ENCODE data around the gene HNF4A.

The HNF4A gene

DNA sequence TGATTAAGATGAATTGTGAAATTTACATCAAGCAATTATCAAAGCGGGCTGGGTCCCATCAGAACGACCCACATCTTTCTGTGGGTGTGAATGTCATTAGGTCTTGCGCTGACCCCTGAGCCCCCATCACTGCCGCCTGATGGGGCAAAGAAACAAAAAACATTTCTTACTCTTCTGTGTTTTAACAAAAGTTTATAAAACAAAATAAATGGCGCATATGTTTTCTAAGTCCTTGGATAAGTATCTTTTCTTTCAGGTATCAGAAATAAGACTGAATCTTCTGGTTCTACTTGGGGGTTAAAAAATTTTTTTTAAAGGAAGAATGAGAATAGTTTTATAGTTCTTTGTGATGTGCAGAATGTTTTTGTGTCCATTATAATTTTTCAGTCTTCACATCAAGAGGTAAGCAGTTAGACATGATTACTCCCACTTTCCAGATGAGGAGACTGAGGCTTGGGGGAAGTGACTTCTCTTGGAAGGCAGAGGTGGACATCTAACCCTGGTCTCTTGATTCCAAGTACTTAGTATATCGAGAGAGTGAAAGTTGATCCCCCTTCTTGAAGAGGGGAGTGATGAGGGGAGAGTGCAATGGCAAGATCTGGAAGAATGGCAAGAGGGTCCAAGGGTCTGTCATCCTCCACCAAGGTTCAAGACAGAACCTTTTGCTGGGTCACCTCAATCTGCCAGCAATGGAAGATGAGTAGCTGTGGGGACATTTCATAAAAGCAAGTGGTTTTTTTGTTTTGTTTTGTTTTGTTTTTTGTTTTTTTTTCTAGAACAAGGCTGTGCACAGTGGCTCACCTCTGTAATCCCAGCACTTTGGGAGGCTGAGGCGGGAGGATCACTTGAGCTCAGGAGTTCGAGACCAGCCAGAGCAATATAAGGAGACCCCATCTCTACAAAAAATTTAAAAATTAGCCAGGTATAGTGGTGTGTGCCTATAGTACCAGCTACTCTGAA is 77.4 kb downstream of the HNF4A start:
- TF ChIP-seq, protein P1, sequence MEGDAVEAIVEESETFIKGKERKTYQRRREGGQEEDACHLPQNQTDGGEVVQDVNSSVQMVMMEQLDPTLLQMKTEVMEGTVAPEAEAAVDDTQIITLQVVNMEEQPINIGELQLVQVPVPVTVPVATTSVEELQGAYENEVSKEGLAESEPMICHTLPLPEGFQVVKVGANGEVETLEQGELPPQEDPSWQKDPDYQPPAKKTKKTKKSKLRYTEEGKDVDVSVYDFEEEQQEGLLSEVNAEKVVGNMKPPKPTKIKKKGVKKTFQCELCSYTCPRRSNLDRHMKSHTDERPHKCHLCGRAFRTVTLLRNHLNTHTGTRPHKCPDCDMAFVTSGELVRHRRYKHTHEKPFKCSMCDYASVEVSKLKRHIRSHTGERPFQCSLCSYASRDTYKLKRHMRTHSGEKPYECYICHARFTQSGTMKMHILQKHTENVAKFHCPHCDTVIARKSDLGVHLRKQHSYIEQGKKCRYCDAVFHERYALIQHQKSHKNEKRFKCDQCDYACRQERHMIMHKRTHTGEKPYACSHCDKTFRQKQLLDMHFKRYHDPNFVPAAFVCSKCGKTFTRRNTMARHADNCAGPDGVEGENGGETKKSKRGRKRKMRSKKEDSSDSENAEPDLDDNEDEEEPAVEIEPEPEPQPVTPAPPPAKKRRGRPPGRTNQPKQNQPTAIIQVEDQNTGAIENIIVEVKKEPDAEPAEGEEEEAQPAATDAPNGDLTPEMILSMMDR (IDR thresholded peaks at IDR 0.05; ENCODE audit: unreplicated experiment in 3 of 3): no peak

DNA sequence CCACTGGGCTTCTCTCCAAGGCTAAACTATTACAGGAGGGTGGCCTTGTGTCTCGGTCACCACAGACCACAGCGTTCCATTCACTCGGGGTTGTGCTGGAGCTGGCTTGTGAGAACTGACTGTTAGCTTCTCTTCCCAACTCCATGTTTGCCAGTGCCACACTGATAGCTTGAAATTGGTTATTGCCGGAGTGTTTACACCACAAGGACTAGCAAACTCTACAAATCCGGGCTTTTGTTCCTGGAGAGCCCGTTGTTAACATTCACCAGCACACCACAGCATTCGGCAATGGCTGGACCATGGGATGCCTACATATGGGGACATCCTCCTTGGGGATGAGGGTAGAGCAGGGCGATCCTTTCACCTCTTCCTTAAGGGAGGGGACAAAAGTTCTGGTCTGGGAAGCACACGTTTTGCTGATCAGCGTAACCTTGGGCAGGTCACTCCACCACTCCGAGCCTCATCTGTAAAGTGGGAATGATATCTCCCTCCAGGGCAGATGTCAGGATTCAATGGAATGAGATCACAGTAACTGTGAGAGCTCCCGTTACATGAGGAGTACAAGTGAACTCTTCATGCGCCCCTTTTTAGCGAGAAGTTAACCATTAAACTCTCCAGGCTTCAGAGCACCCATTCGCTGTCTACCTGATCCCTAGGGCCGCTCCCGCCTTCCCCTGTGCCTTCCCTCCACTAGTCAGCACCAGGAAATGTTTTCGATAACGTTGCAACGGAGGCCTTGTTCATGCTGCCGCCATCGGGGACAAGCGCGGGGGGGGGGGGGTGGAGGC is 78.4 kb downstream of the HNF4A start:
- peaks cover 5% of the 10 kb centered on the region for H3K27me3 Mint-ChIP-seq (ENCODE audit: low read depth)
- TF ChIP-seq, protein P1 (IDR thresholded peaks at IDR 0.05; ENCODE audit: unreplicated experiment in 3 of 3): no peak
- no peaks in the 10 kb centered on the region for H3K9me3 Mint-ChIP-seq
- no peak overlapping the region for H3K4me3 Mint-ChIP-seq
- no peaks in the 10 kb centered on the region for H3K4me1 Mint-ChIP-seq
- H3K27ac Mint-ChIP-seq: peak overlapping the region in 2 of 3 experiments; percentile 50 to 57
- no peaks in the 10 kb centered on the region for H3K36me3 Mint-ChIP-seq (ENCODE audit: low read depth)

More for the DNA sequence above, 77.4 kb downstream of the HNF4A start:
- Mint-ChIP-seq H3K36me3 (ENCODE audit: low read depth) (no peaks in the 10 kb centered on the region), H3K4me3 (no peak overlapping the region), H3K27me3 (ENCODE audit: low read depth) (peaks cover 4% of the 10 kb centered on the region), H3K9me3 (no peaks in the 10 kb centered on the region), H3K27ac (peak overlapping the region in 2 of 3 experiments; percentile 17 to 50), H3K4me1 (no peaks in the 10 kb centered on the region)

DNA sequence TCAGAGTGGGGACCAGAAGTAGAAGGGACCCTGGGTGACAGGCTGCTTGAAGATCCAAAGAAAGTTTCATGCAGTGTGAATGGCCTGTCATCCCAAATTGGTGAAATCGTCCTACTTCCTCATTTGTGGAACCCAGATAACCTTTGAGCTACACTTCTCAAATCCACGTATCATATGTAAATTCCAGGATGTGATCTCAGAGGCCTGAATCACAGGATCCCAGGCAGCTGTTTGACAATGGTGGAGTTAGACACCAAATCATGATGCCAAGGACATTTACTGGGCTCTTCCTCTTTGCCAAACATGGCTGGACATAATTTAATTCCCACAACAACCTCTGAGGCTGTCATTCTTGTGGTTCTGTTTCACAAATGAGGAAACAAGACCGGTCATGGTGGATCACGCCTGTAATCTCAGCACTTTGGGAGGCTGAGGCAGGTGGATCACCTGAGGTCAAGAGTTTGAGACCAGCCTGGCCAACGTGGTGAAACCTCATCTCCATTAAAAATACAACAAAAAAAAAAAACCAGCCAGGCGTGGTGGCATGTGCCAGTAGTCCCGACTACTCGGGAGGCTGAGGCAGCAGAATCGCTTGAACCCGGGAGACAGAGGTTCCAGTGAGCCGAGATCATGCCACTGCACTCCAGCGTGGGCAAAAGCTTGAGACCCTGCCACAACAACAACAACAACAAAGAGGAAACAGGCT is 80.3 kb downstream of the HNF4A start:
- Mint-ChIP-seq H3K9me3 (no peaks in the 10 kb centered on the region), H3K27ac (no peak overlapping the region), H3K4me3 (no peak overlapping the region), H3K4me1 (no peaks in the 10 kb centered on the region), H3K27me3 (ENCODE audit: low read depth) (peaks cover 8% of the 10 kb centered on the region), H3K36me3 (ENCODE audit: low read depth) (no peaks in the 10 kb centered on the region)
- TF ChIP-seq, protein P1 (IDR thresholded peaks at IDR 0.05; ENCODE audit: unreplicated experiment in 3 of 3): no peak

DNA sequence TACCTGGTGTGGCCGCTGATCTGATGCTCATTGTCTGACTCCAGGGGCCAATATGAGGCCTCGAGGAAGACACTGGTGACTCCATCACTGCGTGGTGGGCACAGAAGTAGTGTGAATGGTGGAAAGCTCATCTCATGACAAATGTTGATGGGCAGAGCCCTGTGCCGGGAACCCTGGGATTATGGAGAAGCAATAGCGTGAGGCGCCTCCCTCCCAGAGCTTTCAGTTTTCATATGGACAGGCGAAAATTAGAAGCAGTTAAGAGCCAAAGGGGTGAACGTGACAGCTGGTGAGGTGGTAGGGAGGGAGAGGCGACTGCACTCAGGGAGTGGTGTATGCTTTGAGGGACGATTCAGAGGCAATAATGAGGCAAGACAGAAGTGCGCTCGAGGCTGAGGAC is 80.9 kb downstream of the HNF4A start:
- Mint-ChIP-seq H3K4me3 (no peak overlapping the region), H3K9me3 (no peaks in the 10 kb centered on the region), H3K36me3 (ENCODE audit: low read depth) (no peaks in the 10 kb centered on the region), H3K27ac (no peak overlapping the region), H3K27me3 (ENCODE audit: low read depth) (peaks cover 8% of the 10 kb centered on the region), H3K4me1 (no peaks in the 10 kb centered on the region)
- TF ChIP-seq, protein P1 (IDR thresholded peaks at IDR 0.05; ENCODE audit: unreplicated experiment in 3 of 3): no peak

DNA sequence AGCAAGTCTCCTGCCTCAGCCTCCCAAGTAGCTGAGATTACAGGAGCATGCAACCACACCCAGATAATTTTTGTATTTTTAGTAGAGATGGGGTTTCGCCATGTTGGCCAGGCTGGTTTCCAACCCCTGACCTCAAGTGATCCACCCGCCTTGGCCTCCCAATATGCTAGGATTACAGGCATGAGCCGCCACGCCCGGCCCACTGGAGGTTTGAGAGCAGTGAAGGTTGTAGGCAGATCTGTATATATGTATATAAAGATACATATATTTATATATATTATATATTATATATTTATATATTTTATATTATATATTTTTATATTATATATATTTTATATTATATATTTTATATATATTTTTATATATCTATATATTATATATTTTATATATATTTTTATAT is 82.0 kb downstream of the HNF4A start:
- Mint-ChIP-seq H3K4me1 (no peaks in the 10 kb centered on the region), H3K4me3 (no peak overlapping the region), H3K36me3 (ENCODE audit: low read depth) (no peaks in the 10 kb centered on the region), H3K27me3 (ENCODE audit: low read depth) (peaks cover 13% of the 10 kb centered on the region), H3K9me3 (no peaks in the 10 kb centered on the region), H3K27ac (no peak overlapping the region)
- TF ChIP-seq, protein P1 (IDR thresholded peaks at IDR 0.05; ENCODE audit: unreplicated experiment in 3 of 3): no peak
